Measurements from ENCODE around the gene GALM.

- TF ChIP-seq EZH2 (IDR thresholded peaks at IDR 0.05; ENCODE audit: borderline replicate concordance) = no peak
- TF ChIP-seq CTCF (IDR thresholded peaks at IDR 0.05; ENCODE audit: poor library complexity) = no peak
- TF ChIP-seq EZH2phosphoT487 (IDR thresholded peaks at IDR 0.05; ENCODE audit: low read depth, severe bottlenecking, unreplicated experiment) = no peak
These were observed 99.2 kb downstream of the GALM start for GRCh38 chr2:38765149-38765548.

All from hepatocyte (in vitro differentiated cells).